ENCODE data around the gene ORAI2. TPM values are rescaled to one million over a fixed set of nuclear protein-coding genes. Genes with fewer than 3 reads are reported as not detected.

Gene ORAI2
- total and polyA plus RNA-seq, 2 of the 4 experiments (the other 2 are of a cell fraction), result 52.0 to 58.3 TPM

GRCh38 chr7:102395873-102396709, 37.3 kb upstream of the ORAI2 start, which contains the start of gene PRKRIP1:
PRKRIP1 (plus strand) TSS chr7:102396363; CDS start chr7:102396412, 49 bp downstream.
- 1% methylated on average over 27 of the region's 59 CpGs; no CpG with 5 or more reads in 1 of the 2 experiments for WGBS, 2 experiments (ENCODE audit: extremely low coverage in 2 of 2, insufficient read length in 1 of 2)
- peak within 1 kb of the TSS; percentile 57 for H2BK5ac ChIP-seq (ENCODE audit: low read depth, low read length, poor library complexity, severe bottlenecking)
- H4K5ac ChIP-seq (ENCODE audit: low read depth, low read length), result peak within 1 kb of the TSS; percentile 63
- dilution Hi-C loops (cut with HindIII; ENCODE audit: low sequenced_read_pairs, unreplicated experiment), result no loop called here
- POLR2A ChIA-PET (ENCODE audit: unreplicated experiment), result no interaction called here
- CTCF ChIA-PET, result interaction anchor here (0.8 kb wide), 1 partner anchor 8 kb away, joined by 3 read pairs; no protein-coding TSS in a partner anchor
- no peak within 1 kb of the TSS for H2BK20ac ChIP-seq (ENCODE audit: low read depth, low read length)
- in situ Hi-C loops (cut with MboI; ENCODE audit: low sequenced_read_pairs), result no loop called here
- no TSS peak for BruUV-seq (replicated peaks)
- H2AK5ac ChIP-seq (ENCODE audit: low read depth, low read length), result peak within 1 kb of the TSS; percentile 61; the same call in 1 of the 2 replicates
- H3K23ac ChIP-seq (ENCODE audit: low read depth, low read length), result peak within 1 kb of the TSS; percentile 95
- H3K27ac ChIP-seq (ENCODE audit: insufficient read depth, low read length), result peak within 1 kb of the TSS; percentile 85
- H3K79me1 ChIP-seq (ENCODE audit: low read depth in 1 of 2, low read length in 2 of 2), result peaks cover 25 to 37% of the 10 kb centered on the region in 2 experiments
- DNase-seq (peak; percentile 92), ATAC-seq (ENCODE audit: low read depth) (peak; percentile 97)
- H4K8ac ChIP-seq (ENCODE audit: low read depth in 2 of 2, low read length in 2 of 2), result peak within 1 kb of the TSS; percentile 86 to 90
- peak within 1 kb of the TSS; percentile 84 for H2AK9ac ChIP-seq (replicated peaks; ENCODE audit: low read depth, low read length, poor library complexity)
- H4K91ac ChIP-seq (ENCODE audit: insufficient read depth, low read depth, low read length), result peak within 1 kb of the TSS; percentile 77
- no peak within 1 kb of the TSS for H2BK15ac ChIP-seq (ENCODE audit: low read depth, low read length)
- peak within 1 kb of the TSS; percentile 92 for H3K4ac ChIP-seq (ENCODE audit: low read depth, low read length)
- peak within 1 kb of the TSS; percentile 75 for H3K4me2 ChIP-seq (ENCODE audit: low read depth, low read length)
- peak within 1 kb of the TSS; percentile 78 for H3K56ac ChIP-seq (ENCODE audit: extremely low read depth, insufficient read depth, low read length)
- intact Hi-C loops (cut with micrococcal nuclease), result no loop called here
- H3K36me3 ChIP-seq (ENCODE audit: control insufficient read depth, insufficient read depth, low read length), result peaks cover 18% of the 10 kb centered on the region
- peak within 1 kb of the TSS; percentile 90 for H3K14ac ChIP-seq (replicated peaks; ENCODE audit: low read depth, low read length)
- peak within 1 kb of the TSS; percentile 96 for H3K9ac ChIP-seq (ENCODE audit: low read depth, low read length)
- no peak within 1 kb of the TSS; the same call in 1 of the 2 replicates for H3K18ac ChIP-seq (ENCODE audit: low read depth, low read length)
- H3K9me3 ChIP-seq (ENCODE audit: control insufficient read depth, insufficient read depth, low read length), result no peaks in the 10 kb centered on the region
- H3K4me1 ChIP-seq (ENCODE audit: control insufficient read depth, insufficient read depth, low read length), result peaks cover 5% of the 10 kb centered on the region
- H4K20me1 ChIP-seq (ENCODE audit: insufficient read depth, low read length), result no peaks in the 10 kb centered on the region; the same call in none of the 2 replicates
- no peaks in the 10 kb centered on the region for H3K9me1 ChIP-seq (ENCODE audit: insufficient read depth, low read length)
- H3K4me3 ChIP-seq (ENCODE audit: insufficient read depth, low read depth, low read length), result peak within 1 kb of the TSS; percentile 75
- H3K27me3 ChIP-seq (ENCODE audit: control insufficient read depth, insufficient read depth, low read length), result no peaks in the 10 kb centered on the region
- H2AFZ ChIP-seq (replicated peaks; ENCODE audit: low read length, poor library complexity), result peak within 1 kb of the TSS; percentile 91
- H2BK120ac ChIP-seq (ENCODE audit: low read depth, low read length), result peak within 1 kb of the TSS; percentile 17
- TF ChIP-seq CHD1 (IDR thresholded peaks at IDR 0.05; ENCODE audit: low read depth, low read length) (no peak), USF2 (IDR thresholded peaks at IDR 0.05; ENCODE audit: low read depth, low read length) (no peak), NFE2L2 (IDR thresholded peaks at IDR 0.05; ENCODE audit: low read depth, low read length) (no peak), CEBPB (IDR thresholded peaks at IDR 0.05; ENCODE audit: low read depth, low read length) (peak; percentile 83), MXI1 (IDR thresholded peaks at IDR 0.05; ENCODE audit: borderline replicate concordance, low read depth, low read length) (peak; percentile 31; the same call in 1 of the 2 replicates), RAD21 (IDR thresholded peaks at IDR 0.05; ENCODE audit: low read length) (no peak), RFX5 (IDR thresholded peaks at IDR 0.05; ENCODE audit: low read depth, low read length) (no peak), MAZ (IDR thresholded peaks at IDR 0.05; ENCODE audit: borderline replicate concordance, low read depth, low read length) (peak; percentile 77; the same call in 1 of the 2 replicates), RCOR1 (IDR thresholded peaks at IDR 0.05; ENCODE audit: insufficient replicate concordance, low read length) (no peak), POLR2A (IDR thresholded peaks at IDR 0.05; ENCODE audit: low read depth, low read length) (peak; percentile 71; the same call in 1 of the 2 replicates), SMC3 (IDR thresholded peaks at IDR 0.05; ENCODE audit: low read depth, low read length) (no peak), FOS (IDR thresholded peaks at IDR 0.05; ENCODE audit: low read depth, low read length) (no peak)
- TF ChIP-seq, protein P1, sequence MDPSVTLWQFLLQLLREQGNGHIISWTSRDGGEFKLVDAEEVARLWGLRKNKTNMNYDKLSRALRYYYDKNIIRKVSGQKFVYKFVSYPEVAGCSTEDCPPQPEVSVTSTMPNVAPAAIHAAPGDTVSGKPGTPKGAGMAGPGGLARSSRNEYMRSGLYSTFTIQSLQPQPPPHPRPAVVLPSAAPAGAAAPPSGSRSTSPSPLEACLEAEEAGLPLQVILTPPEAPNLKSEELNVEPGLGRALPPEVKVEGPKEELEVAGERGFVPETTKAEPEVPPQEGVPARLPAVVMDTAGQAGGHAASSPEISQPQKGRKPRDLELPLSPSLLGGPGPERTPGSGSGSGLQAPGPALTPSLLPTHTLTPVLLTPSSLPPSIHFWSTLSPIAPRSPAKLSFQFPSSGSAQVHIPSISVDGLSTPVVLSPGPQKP (IDR thresholded peaks at IDR 0.05; ENCODE audit: borderline replicate concordance, low read depth, low read length), result no peak
- TF ChIP-seq, protein P2, sequence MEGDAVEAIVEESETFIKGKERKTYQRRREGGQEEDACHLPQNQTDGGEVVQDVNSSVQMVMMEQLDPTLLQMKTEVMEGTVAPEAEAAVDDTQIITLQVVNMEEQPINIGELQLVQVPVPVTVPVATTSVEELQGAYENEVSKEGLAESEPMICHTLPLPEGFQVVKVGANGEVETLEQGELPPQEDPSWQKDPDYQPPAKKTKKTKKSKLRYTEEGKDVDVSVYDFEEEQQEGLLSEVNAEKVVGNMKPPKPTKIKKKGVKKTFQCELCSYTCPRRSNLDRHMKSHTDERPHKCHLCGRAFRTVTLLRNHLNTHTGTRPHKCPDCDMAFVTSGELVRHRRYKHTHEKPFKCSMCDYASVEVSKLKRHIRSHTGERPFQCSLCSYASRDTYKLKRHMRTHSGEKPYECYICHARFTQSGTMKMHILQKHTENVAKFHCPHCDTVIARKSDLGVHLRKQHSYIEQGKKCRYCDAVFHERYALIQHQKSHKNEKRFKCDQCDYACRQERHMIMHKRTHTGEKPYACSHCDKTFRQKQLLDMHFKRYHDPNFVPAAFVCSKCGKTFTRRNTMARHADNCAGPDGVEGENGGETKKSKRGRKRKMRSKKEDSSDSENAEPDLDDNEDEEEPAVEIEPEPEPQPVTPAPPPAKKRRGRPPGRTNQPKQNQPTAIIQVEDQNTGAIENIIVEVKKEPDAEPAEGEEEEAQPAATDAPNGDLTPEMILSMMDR (conservative IDR thresholded peaks at IDR 0.05; ENCODE audit: low read depth, low read length), result no peak

Measured in IMR-90 (cell line).